ENCODE data around the gene TFEB.

TFEB gene

GRCh38 chr6:41736186-41736733 lies 852 bp upstream of the TFEB start:
- TF ChIP-seq REST (IDR thresholded peaks at IDR 0.05; ENCODE audit: low read depth) (no peak), USF1 (IDR thresholded peaks at IDR 0.05) (no peak), FOXM1 (IDR thresholded peaks at IDR 0.05; ENCODE audit: borderline replicate concordance, low read depth) (no peak), EGR1 (IDR thresholded peaks at IDR 0.05) (no peak), RAD21 (IDR thresholded peaks at IDR 0.05; ENCODE audit: low read depth) (no peak), YY1 (IDR thresholded peaks at IDR 0.05; ENCODE audit: low read depth) (no peak), MAX (IDR thresholded peaks at IDR 0.05) (no peak)

- TF ChIP-seq EP300 (IDR thresholded peaks at IDR 0.05; ENCODE audit: borderline replicate concordance) = no peak
- TF ChIP-seq CEBPB (IDR thresholded peaks at IDR 0.05) = no peak
- peak; percentile 96; the same call in 1 of the 2 replicates for TF ChIP-seq ZBTB7A (IDR thresholded peaks at IDR 0.05; ENCODE audit: low read depth)
- no peak for TF ChIP-seq EGR1 (IDR thresholded peaks at IDR 0.05)
- no peak for TF ChIP-seq FOXM1 (IDR thresholded peaks at IDR 0.05; ENCODE audit: borderline replicate concordance, low read depth)
Measured at GRCh38 chr6:41734666-41735426, 562 bp downstream of the TFEB start.

- TF ChIP-seq CREB1 (IDR thresholded peaks at IDR 0.05; ENCODE audit: low read depth) (no peak), YY1 (IDR thresholded peaks at IDR 0.05; ENCODE audit: low read depth) (no peak; the same call in 1 of the 2 replicates), USF1 (IDR thresholded peaks at IDR 0.05) (no peak), MAX (IDR thresholded peaks at IDR 0.05) (peak; percentile 32), TEAD4 (IDR thresholded peaks at IDR 0.05) (peak; percentile 36; the same call in 1 of the 2 replicates), EGR1 (IDR thresholded peaks at IDR 0.05) (no peak), ZBTB7A (IDR thresholded peaks at IDR 0.05; ENCODE audit: low read depth) (0 out of 2 replicates have a peak, but pooled peaks have one; percentile 24), TCF12 (IDR thresholded peaks at IDR 0.05; ENCODE audit: low read depth) (peak; percentile 15; the same call in 1 of the 2 replicates), TAF1 (IDR thresholded peaks at IDR 0.05; ENCODE audit: low read depth) (no peak), EP300 (IDR thresholded peaks at IDR 0.05; ENCODE audit: borderline replicate concordance) (peak; percentile 14; the same call in 1 of the 2 replicates)
Measured at GRCh38 chr6:41733707-41734665, 1.4 kb downstream of the TFEB start.

GRCh38 chr6:41733360-41733706 lies 2.1 kb downstream of the TFEB start:
- no peak for TF ChIP-seq TEAD4 (IDR thresholded peaks at IDR 0.05)
- no peak for TF ChIP-seq USF1 (IDR thresholded peaks at IDR 0.05)
- no peak for TF ChIP-seq REST (IDR thresholded peaks at IDR 0.05; ENCODE audit: low read depth)
- no peak for TF ChIP-seq ZBTB7A (IDR thresholded peaks at IDR 0.05; ENCODE audit: low read depth)
- no peak for TF ChIP-seq TCF12 (IDR thresholded peaks at IDR 0.05; ENCODE audit: low read depth)
- TF ChIP-seq EGR1 (IDR thresholded peaks at IDR 0.05) = no peak

Data from Ishikawa (cell line).